Measurements from ENCODE around the gene SLX4IP.

The SLX4IP gene

GRCh38 chr20:10665027-10665561 is 230.0 kb downstream of the SLX4IP start:
- Histone ChIP-seq H3K4me3 (ENCODE audit: low read depth, low read length) (no peak overlapping the region), H3K27me3 (replicated peaks) (no peaks in the 10 kb centered on the region), H3K27ac (peak overlapping the region; percentile 79), H3K36me3 (replicated peaks) (peaks cover 74% of the 10 kb centered on the region)
- no peak for DNase-seq
- TF ChIP-seq CTCF (IDR thresholded peaks at IDR 0.05; ENCODE audit: low read depth, low read length, missing control alignments): no peak
- in situ Hi-C loops (cut with HindIII; ENCODE audit: low pct_ligation_motif_present, low sequenced_read_pairs): no loop called here

GRCh38 chr20:10665791-10666190 is 230.7 kb downstream of the SLX4IP start:
- no peak for DNase-seq
- Histone ChIP-seq H3K27ac (peak overlapping the region; percentile 79), H3K4me3 (ENCODE audit: low read depth, low read length) (no peak overlapping the region), H3K36me3 (replicated peaks) (peaks cover 68% of the 10 kb centered on the region), H3K27me3 (replicated peaks) (no peaks in the 10 kb centered on the region)
- in situ Hi-C loops (cut with HindIII; ENCODE audit: low pct_ligation_motif_present, low sequenced_read_pairs): no loop called here
- no peak for TF ChIP-seq CTCF (IDR thresholded peaks at IDR 0.05; ENCODE audit: low read depth, low read length, missing control alignments)

GRCh38 chr20:10666221-10667076 is 231.3 kb downstream of the SLX4IP start:
- in situ Hi-C loops (cut with HindIII; ENCODE audit: low pct_ligation_motif_present, low sequenced_read_pairs): no loop called here
- Histone ChIP-seq H3K27me3 (replicated peaks) (no peaks in the 10 kb centered on the region), H3K27ac (peak overlapping the region; percentile 79), H3K36me3 (replicated peaks) (peaks cover 67% of the 10 kb centered on the region), H3K4me3 (ENCODE audit: low read depth, low read length) (no peak overlapping the region)
- DNase-seq: no peak
- TF ChIP-seq CTCF (IDR thresholded peaks at IDR 0.05; ENCODE audit: low read depth, low read length, missing control alignments): no peak

- H3K4me3 ChIP-seq (ENCODE audit: low read depth, low read length): no peak overlapping the region
- peak overlapping the region; percentile 79 for H3K27ac ChIP-seq
- H3K27me3 ChIP-seq (replicated peaks): no peaks in the 10 kb centered on the region
- in situ Hi-C loops (cut with HindIII; ENCODE audit: low pct_ligation_motif_present, low sequenced_read_pairs): no loop called here
- TF ChIP-seq CTCF (IDR thresholded peaks at IDR 0.05; ENCODE audit: low read depth, low read length, missing control alignments): no peak
- DNase-seq: no peak
- H3K36me3 ChIP-seq (replicated peaks): peaks cover 62% of the 10 kb centered on the region
Observed at GRCh38 chr20:10667077-10667401, 231.9 kb downstream of the SLX4IP start.

GRCh38 chr20:10667560-10668167 is 232.6 kb downstream of the SLX4IP start:
- in situ Hi-C loops (cut with HindIII; ENCODE audit: low pct_ligation_motif_present, low sequenced_read_pairs): no loop called here
- peaks cover 62% of the 10 kb centered on the region for H3K36me3 ChIP-seq (replicated peaks)
- H3K4me3 ChIP-seq (ENCODE audit: low read depth, low read length): no peak overlapping the region
- no peaks in the 10 kb centered on the region for H3K27me3 ChIP-seq (replicated peaks)
- no peak for DNase-seq
- peak overlapping the region; percentile 79 for H3K27ac ChIP-seq
- peak; percentile 3 for TF ChIP-seq CTCF (IDR thresholded peaks at IDR 0.05; ENCODE audit: low read depth, low read length, missing control alignments)
